Testis (tissue), 2 donors: ENCODE measurements around the gene SIMC1.

Experiments
- POLR2A ChIP-seq: fragments of 450-650 bp; IDR thresholded peaks from one replicate; pipeline ENCODE4 v1.6.1; 2017; ENCODE audit warnings: antibody characterized with exemption, mild to moderate bottlenecking, moderate library complexity
- TF ChIP-seq, protein P1 (sequence below), 3 experiments: fragments of 450-650 bp in 2 of 3; fragments of 200-600 bp in 1 of 3; sonication (generic) in 1 of 3; IDR thresholded peaks; one replicate each; pipeline ENCODE4 v1.5.1; 2016 to 2019; ENCODE audit warnings: antibody characterized with exemption in 3 of 3, mild to moderate bottlenecking in 2 of 3, moderate library complexity in 1 of 3

DNA sequence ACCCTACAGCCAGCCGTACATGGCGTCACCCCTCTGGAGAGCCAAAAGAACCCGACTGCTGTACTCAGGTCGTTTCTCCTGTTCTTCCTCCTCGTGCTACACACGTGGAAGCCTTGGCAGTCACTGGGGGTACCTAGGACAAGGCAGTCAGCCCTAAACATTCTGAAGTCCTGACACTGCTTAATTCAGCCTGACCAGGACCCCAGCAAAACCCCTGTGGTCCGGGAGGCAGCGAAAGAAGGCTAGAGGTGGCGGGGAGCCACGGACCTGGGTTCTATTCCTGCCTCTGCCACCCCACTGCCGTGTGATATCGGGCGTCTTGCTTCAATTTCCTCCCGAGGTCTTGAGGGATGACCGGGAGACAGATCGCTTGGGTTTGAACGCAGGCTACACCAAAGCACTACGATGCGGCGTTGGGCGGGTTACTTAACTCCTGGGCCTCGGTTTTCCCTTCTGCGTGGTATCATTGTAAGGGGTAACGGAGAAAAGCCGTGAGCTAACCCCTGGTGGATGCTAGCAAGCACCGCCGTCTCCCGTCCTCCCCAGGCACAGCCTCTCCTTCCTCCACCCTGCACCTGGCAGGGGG is 126.6 kb downstream of the SIMC1 start:
- TF ChIP-seq, protein P1, sequence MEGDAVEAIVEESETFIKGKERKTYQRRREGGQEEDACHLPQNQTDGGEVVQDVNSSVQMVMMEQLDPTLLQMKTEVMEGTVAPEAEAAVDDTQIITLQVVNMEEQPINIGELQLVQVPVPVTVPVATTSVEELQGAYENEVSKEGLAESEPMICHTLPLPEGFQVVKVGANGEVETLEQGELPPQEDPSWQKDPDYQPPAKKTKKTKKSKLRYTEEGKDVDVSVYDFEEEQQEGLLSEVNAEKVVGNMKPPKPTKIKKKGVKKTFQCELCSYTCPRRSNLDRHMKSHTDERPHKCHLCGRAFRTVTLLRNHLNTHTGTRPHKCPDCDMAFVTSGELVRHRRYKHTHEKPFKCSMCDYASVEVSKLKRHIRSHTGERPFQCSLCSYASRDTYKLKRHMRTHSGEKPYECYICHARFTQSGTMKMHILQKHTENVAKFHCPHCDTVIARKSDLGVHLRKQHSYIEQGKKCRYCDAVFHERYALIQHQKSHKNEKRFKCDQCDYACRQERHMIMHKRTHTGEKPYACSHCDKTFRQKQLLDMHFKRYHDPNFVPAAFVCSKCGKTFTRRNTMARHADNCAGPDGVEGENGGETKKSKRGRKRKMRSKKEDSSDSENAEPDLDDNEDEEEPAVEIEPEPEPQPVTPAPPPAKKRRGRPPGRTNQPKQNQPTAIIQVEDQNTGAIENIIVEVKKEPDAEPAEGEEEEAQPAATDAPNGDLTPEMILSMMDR (IDR thresholded peaks at IDR 0.05): no peak
- TF ChIP-seq POLR2A: no peak
